NOMO-1 treated with dmso at 0.1 percent for 144 hours (cell line): ENCODE measurements around the gene PRKCA.
"Not testable (repeated sequence)": the region's sequence is repeated elsewhere in the genome, so short reads cannot be mapped to it uniquely, and the experiment has no call there.

Experiments used
- DNase-seq: peaks from one replicate; lab custom pipeline; 2025; ENCODE audit not compliant: unreplicated experiment; lab: John Stamatoyannopoulos, UW

PRKCA gene

DNA sequence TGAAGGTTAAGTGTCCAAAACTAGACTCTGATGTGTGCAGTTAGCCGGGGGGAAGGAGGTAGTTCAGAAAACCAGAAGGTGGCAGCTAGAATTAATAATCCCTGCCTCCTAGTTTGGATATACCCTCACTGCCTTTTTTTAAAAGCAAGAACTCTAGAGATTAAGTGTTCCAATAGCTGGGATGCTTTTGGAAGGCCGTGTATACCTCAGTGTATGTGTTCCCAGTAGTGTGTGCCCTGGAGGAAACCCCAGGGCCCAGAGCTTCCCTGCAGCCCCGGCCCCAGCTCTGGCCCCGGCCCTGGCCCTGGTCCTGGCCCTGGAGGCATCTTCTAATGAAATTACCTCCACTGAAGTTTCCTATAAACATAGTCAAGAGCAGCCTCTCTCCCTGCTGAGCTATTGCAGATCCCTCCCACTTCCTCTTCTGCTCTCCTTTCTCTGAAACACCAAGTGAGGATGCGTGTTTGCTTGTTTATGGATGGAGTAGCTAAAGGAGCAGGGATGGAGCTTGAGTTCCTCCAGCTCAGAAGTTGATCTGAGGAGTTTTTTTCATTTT is 130.7 kb downstream of the PRKCA start:
- DNase-seq = no peak

GRCh38 chr17:66435182-66435581 is 132.8 kb downstream of the PRKCA start:
- DNase-seq = no peak

- DNase-seq = no peak
Observed at GRCh38 chr17:66436631-66437030, 134.2 kb downstream of the PRKCA start.

DNA sequence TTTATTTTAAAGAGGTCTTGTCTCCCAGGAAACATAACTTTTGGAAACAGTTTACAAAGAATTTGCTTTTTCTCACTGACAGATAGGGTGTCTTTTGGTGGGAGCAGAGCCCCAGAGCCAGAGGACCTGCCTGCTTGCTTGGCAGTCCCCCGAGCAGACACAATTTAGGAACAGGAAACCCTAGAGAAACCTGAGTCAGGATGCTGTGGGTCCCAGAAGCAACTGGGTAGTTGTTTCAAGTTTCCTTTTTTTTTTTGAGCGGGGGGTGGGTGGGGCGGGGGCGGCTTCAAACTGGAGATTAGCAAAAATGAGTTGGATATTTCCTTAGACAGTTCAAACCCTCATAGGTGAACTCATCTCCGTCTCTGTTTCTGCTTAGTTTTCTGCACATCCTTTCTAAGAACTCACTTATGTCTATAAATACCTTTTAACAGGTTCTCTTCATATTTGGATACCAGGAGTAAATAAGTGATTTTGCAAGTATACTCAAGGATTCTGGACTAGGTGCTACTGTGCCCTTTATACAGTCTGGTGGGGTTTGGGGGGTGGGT is 135.1 kb downstream of the PRKCA start:
- no peak for DNase-seq

GRCh38 chr17:66438101-66438500 is 135.7 kb downstream of the PRKCA start:
- no peak for DNase-seq

DNA sequence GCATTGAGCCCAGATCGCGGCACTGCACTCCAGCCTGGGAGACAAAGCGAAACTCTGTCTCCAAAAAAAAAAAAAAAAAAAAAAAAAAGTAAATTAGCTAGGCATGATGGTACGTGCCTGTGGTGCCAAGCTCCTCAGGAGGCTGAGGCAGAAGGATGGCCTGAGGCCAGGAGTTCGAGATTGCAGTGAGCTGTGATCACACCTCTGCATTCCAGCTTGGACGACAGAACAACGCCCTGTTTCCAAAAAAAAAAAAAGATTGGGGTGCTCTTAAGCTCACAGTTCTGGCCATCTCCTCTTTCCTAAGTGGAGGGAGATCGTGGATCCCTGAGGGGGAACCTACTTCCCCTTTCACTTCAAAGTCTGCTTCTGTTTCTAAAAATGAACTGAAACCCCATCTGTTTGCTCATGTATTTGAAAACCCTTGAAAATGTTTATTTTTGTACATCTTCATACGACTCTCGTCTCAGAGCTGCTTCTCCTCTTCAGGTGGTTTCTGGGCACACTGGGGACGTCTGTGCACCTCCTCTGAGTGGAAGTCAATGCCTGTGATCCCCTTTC is 138.8 kb downstream of the PRKCA start:
- DNase-seq = peak; percentile 22

DNA sequence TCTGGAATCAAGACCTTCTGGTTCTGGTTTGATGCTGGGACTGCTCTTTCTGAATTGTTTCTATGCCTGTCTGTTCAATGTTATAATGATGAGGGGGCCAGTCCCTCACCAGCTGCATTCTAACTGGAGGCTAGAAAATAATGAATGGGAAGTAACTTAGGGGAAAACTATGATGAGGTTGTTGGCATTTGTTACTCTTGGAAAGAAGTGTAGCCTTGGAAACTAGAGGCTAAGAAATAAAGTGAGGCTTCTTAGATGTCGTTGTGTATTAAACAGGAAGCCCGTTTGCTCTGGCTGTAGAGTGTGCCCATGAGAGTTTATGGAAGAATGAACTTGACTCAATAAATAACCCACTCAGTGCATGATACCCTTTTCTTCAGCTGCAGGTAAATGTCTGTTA is 140.8 kb downstream of the PRKCA start:
- no peak for DNase-seq

GRCh38 chr17:66443606-66444005 is 141.2 kb downstream of the PRKCA start:
- no peak for DNase-seq

DNA sequence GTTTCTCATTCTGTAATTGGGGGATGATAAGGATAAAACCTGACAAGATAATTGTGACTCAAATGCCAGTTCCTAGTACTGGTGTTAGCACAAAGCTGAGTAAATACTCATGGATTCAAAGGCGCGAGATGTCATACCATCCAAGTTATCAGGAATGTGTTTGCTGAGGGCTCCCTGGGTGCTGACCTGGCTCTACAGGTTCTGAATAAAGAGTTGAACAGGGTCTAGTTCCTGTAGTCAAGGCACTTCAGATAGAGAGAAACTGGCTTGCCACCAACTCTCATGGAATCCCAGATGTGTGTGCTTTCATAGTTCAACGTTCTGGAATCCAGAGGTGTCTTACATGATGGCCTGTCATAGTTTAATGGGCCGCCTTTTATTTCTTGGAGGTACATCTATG is 141.6 kb downstream of the PRKCA start:
- DNase-seq = no peak

- no peak for DNase-seq
Observed at GRCh38 chr17:66445229-66445628, 142.8 kb downstream of the PRKCA start.

GRCh38 chr17:66446419-66446818 is 144.0 kb downstream of the PRKCA start:
- no peak for DNase-seq

DNA sequence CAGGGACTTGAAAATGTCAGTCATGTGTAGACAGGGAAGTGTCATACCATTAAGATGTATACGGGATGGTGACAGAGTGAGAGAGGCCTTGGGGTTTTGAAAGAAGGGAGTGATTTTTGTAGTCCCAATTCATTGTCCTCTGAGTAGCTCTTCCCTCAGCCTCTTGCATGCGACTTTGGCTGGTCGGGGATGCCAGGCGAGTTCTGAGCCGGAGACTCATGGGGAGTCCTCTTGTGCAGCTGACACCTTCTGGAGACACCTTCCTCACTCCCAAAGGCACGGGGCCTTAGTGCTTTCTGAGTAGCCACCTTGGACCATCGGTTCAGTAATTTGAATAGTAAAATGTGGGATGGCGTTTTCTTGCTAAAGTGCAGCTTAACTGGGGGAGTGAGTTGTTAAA is 144.7 kb downstream of the PRKCA start:
- no peak for DNase-seq

- no peak for DNase-seq
Observed at GRCh38 chr17:66448026-66448639, 145.7 kb downstream of the PRKCA start.

- DNase-seq = no peak
Observed at GRCh38 chr17:66449418-66449977, 147.1 kb downstream of the PRKCA start.

GRCh38 chr17:66450008-66450851 is 147.8 kb downstream of the PRKCA start:
- no peak for DNase-seq

- no peak for DNase-seq
Observed at GRCh38 chr17:66450852-66451158, 148.4 kb downstream of the PRKCA start.

- DNase-seq = no peak
Observed at GRCh38 chr17:66451188-66452149, 149.1 kb downstream of the PRKCA start.

DNA sequence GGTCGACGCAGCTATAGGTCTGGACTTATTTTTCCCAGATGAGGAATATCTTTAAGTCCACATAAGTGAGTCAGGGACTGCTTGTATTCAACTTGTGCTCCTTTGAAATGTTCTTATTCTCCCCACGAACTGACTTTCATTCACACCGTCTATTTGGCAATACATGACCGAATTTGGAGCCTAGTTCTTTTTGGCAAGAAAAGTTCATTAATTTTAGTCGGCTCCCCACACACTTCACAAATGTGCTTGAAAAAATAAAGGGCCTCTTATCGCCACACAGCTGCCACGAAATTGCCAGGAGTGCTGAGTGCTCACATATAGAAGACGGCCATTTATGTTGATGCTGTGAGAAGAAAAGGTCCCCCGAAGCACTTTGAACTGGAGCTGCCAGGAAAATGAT is 152.6 kb downstream of the PRKCA start:
- no peak for DNase-seq

DNA sequence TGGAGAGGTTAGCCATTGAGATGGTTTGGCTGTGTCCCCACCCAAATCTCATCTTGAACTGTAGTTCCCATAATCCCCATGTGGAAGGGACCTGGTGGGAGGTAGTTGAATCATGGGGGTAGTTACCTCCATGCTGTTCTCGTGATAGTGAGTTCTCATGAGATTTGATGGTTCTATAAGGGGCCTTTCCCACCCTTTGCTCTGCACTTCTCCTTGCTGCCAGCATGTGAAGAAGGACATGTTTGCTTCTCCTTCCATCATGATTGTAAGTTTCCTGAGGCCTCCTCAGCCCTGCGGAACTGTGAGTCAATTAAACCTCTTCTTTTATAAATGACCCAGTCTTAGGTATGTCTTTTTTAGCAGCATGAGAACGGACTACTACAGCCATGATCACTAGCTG is 155.1 kb downstream of the PRKCA start:
- DNase-seq = not testable (repeated sequence)

DNA sequence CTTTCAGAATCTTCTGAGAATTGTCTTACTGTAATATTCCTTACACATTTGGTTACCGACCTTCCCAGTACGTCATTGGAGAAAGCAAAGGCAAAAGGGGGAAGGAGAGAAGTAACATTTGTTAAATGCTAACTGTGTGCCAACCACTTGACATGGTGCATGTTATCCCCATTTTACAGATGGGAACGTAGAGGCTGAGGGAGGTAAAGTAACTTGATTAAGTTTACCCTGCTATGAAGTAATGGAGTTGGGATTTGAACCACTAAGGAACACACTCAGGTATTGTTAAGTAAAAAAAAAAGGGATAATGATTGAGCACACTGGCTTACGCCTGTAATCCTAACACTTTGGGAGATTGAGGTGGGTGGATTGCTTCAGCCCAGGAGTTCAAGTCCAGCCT is 156.4 kb downstream of the PRKCA start:
- DNase-seq = no peak
